Fibroblast of peridontal ligament (primary cell): ENCODE measurements around the gene ALDH1A1.
"Not testable (repeated sequence)": the region's sequence is repeated elsewhere in the genome, so short reads cannot be mapped to it uniquely, and the experiment has no call there.

Source experiments
- DNase-seq: peaks from one replicate; pipeline ENCODE4 v3.0.0-alpha.2; 2010; ENCODE audit errors: extremely low read depth

Gene ALDH1A1

DNA sequence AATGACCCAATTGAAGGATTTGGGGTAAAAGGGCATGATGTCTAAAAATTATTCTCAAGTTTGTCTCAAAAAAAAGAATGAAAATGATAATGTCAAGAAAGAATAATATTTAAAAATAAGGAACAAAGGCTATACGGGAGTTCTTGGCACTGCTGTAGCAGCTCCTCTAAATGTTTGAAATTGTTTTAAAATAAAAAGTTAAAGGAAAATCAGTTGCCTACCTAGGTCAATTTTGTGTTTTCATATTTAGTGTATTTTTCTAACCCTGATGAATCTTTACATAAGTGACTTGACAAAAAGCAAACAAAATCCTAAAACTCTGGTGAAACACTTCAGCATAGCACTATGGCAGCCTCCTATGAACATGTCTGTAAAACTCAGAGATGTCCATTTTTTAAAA lies 56.4 kb downstream of the ALDH1A1 start:
- DNase-seq, result no peak

DNA sequence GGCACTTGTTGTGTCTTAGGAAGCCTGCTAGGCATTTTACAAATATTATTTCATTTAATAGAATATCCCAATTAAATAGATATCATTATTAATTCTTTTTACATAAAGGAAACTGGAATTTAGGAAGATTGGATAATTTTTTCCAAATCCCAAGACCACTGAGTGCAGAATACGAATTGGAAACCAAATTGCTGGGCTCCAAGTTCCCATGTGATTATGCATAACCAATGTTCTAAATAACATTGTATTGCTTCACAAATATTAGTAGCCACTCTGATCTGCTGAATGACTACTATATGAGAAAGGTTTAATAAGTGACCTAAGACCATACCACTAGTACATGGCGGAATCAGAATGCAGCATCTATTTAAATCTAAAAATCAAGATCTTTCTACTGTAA lies 57.7 kb downstream of the ALDH1A1 start:
- DNase-seq, result no peak

DNA sequence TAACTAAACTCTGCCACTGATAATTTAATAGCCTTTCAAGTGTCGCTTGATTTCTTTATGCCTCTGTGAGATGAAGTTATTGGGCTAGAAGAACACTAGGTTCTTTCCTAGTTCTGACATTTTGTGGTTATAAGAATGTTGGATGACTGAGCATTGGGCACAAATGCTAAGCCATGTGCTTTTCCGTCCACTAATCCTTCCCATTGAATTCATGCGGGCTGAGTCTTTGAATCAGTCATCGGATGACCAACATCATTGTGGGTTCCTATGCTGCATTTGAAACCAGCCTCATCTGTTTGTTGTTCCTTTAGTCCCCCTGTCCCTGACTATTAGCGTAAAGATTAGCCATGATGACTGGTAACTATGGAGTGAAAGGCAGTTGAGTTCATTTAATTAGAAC lies 58.5 kb downstream of the ALDH1A1 start:
- peak; percentile 69 for DNase-seq

DNA sequence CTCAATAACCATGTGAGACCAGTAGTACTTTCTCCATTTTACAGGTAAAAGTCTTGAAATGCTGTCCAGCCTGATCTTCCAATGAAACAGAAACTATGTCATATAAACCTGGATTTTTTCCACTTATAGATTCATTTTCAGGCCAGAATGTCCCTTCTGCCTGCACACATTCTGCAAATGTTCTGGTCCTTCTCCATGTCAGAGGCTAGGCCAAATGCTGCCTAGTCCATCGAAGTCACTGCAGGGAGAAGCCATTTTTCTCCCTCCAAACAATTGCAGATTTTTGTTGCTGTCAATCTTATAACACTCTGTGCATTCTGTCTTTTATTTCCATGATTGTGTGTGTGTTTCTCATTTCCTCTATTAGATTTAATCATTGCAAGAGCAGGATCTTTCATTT lies 59.4 kb downstream of the ALDH1A1 start:
- no peak for DNase-seq

DNA sequence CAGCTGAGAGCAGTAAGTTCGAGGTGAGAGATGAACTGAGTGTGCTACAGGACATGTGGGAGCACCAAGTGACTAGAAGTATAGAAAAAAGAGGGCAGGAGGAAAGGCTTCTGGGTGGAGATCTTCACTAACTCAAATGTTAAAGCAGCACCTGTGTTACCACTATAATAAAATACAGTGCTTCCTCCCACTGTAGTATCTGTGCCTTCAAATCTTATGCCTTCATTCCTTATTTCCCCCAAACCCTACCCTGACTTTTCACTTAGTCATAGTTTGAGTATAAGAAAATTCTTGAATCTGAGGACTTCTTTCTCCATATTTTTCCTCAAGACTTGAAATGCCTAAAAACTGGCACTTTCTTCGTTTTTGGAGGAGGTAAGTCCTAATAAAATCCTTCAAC lies 61.8 kb downstream of the ALDH1A1 start:
- DNase-seq, result no peak

DNA sequence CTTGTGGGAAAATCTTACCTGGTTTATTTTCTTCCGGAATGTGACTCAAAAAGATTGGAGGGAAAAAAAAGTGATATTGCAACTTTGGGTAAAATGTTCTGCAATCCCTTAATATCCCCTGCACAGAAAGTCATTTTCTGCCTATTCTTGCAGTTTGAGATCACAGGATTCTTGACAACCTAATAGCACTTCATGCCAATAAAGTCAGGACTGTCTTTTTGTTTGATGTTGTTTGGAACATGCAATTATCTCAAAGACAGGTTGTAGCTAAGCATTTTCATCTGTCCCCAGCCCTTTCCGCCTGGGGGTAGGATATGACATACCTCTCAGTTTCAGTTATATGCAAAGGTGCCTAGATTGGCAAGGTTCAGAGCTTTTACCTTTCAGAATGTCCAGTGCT lies 63.9 kb downstream of the ALDH1A1 start:
- no peak for DNase-seq

DNA sequence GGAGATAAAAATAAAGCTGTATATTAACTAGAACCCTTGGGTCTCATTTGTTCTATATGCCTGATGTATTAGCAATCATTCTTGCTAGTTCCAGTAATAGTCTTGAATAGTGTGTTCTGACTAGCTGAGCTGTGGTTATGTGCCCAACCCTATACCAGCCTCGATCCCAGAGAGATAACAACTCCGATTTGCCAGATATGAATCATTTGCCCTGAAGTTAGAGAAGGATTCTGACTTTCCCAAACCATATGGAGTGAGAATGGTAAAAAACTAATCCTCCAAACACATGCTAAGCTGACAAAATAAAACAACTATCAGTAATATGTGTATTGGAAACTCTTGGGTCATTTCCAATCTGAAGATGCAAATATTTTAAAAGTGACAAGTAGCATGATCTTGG lies 64.8 kb downstream of the ALDH1A1 start:
- DNase-seq, result no peak

DNA sequence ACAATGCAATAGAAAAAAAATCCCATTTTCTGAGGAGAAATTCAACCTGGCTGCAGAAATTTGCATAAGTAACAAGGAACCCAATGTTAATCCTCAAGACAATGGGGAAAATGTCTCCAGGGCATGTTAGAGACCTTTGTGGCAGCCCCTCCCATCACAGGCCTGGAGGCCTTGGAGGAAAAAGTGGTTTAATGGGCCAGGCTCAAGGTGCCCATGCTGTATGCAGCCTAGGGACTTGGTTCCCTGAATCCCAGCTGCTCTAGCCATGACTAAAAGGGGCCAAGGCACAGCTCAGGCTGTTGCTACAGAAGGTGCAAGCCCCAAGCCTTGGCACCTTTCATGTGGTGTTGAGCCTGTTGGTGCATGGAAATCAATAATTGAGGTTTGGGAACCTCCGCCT lies 66.5 kb downstream of the ALDH1A1 start:
- DNase-seq, result no peak

DNA sequence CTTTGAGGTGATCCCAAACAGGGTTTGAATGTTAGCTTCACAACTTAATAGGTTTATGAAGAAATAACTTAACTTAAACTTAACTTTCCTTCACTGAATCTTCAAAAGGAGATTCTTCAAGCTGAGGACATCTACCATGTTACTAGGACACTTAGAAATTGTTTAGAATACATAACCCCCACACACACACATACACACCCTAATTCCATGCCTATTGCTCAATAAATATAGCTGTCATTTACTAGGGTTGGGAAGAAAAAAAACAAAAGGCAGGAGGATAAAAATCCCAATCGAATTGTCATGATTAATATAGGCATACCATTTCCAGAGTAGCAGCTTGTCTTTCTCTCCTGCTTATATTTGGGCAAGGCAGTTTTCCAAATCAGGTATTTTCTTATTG lies 68.3 kb downstream of the ALDH1A1 start:
- no peak for DNase-seq

DNA sequence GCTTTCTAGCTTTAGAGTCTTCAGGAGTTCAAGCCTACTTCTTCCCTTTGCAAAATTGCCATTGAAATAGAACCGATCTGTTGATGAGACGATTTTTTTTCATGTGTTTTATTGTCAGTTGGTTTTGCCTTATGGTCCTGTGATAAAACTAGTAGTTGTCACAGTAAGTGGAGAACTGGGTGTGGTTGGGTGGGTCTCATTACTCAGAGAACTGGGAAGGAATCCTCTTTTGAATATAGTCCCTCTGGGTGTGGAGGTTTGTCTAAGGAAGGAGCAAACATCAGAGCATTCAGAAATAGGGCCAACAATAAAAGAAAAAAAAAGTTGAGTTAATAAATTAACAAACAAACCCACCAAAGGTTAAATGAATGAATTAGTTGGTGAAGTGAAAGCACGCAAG lies 69.0 kb downstream of the ALDH1A1 start:
- DNase-seq, result no peak

DNA sequence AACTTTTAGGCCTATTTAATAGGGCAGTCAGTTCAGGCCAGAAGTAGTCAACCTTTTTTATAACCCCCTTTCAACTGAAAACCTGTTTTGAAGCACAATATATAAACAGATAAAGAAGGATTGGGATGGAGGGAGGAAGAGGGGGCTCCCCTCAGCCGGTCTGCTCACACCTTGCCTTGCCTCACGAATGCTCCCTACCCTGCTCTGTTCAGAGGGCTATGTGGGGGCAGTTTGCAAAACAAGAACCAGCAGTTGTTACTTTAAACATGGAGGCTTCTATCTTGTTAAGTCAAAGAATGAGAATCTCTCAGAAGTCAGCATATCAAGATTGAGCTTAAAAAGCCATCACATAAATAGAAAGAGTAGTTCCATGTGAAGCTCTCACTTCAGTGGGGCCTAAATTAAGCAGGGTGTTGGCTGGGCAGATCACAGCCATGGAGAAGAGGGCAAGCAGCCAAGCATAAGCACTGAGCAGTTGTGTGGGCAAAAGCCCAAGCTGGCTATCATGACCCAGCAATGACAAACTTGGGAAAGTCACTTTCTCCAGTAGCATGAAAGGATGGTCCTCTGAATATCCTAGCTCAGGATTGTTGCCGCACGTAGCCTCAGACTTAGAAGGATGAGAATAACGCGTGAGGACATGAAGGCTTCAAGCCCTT lies 70.6 kb downstream of the ALDH1A1 start:
- DNase-seq, result no peak

DNA sequence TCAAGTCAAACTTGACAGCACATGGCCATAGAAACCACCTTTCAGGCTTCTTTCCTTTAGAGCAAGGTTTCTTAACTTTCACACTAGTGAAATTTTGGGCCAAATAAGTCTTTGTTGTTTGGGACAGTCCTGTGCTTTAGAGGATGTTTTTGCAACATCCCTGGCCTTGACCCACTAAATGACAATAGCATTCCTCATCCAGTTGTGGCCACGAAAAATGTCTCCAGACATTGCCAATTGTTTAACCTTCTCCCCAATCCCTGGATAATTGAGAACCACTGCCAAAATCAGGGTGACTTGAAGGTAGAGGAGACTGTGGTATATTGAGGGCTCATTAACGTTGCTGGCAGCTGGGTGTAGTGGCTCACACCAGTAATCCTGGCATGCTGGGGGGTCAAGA lies 72.0 kb downstream of the ALDH1A1 start:
- DNase-seq, result no peak

DNA sequence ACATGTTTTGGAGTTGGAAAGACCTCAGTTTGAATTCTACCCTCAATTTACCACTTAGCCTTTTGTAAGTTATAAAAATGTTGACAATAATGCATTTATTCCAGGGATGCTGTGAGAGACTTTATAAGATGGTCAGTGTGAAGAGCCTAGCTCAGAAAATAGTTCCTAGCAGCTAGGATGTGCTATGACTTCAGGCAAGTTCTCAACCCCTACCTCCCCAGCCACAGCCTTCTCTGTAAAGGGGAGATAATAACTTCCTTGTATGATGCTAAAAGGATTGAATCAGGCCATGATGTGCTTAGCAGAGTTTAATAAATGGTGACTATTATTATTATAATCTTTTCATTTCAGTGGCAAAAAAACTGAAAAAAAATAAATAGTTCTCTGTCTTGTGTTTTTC lies 77.6 kb downstream of the ALDH1A1 start:
- DNase-seq, result no peak

DNA sequence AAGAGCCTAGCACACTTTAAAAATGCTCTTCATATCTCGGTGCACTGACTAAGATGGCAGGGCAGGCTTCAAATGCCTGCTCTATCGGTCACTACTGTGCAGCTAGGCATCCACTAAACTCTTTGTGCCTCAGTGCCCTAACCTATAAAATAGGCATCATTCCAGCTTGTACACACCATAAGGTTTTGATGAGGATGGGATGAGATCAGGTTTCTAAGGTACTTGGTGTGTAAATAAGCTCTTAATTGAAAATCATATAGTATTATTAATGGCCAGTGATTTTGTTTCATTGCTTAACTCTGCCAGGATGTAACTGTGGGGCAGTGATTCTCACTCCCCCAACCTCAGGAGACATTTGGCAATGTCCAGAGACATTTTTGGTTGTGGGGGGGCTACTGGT lies 78.5 kb downstream of the ALDH1A1 start:
- DNase-seq, result no peak

DNA sequence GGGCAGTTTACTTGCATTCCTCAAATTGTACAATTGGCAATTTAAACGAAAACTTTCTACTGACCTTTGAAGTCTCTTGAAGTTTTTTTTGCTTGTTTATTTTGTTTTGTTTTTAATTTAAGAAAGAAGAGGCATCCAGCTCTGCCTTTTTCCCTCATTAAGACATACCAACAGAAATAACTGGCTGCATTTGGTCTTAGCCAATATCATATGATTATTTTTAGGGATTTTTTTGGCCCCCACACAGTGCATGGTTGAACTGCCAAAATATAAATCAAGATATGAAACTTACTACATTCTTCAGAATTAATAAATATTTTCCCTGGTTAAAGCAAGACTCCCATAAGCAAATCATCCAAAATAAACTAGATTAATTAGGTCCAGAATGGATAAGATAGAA lies 79.4 kb downstream of the ALDH1A1 start:
- DNase-seq, result no peak

DNA sequence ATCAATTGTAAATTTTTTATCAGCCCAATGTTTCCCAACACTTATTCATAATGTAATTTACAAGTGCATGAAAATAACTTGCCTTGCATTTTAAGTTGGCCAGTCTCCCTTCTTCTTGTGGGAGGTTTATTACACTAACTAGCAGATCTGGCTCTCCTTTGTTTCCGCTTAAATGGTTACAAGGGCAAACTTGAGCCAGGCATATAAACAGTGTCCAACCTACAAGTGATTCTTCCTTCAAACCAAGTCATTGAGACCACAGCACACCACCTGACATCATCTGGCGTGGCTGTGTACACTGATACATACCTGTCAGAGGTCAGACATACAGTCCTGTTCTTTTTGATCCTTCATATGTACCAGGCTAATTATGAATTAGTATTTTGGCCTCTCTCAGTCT lies 80.1 kb downstream of the ALDH1A1 start:
- no peak for DNase-seq

DNA sequence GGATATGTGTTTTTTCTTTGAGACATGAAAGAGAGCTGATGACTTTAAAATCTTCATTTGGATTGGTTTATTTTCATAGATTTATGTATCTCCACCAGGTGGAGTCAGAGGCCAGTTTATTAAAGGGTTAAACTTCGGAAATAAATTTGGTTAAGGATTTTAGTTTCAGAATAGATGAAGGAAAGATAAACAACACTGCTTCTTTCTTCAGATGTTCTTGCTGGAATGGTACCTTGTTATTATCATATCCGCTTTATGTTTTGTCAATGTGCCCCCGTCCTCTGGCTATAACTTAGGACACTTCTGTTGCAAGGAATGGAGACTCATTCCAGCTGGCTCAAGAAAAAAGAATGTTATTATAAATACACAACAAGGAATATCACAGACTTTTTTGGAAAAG lies 81.2 kb downstream of the ALDH1A1 start:
- peak; percentile 67 for DNase-seq

DNA sequence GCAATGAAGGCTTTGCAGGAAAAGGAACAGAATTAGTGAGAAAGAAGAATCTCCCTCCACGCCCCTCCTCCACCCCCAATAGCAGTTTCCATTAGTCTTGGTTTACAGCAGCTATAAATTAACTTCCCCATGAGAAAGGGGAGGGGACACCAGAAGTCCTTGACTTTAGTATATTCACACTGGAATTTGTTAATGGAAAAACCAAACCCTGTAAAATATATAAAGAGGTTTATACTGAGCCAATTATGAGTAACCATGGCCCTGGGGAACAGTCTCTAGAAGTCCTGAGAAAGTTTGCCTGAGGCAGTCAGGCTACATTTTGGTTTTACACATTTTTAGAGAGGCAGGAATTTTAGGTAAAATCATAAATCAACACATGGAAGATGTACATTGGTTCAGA lies 88.5 kb downstream of the ALDH1A1 start:
- DNase-seq, result peak; percentile 31

DNA sequence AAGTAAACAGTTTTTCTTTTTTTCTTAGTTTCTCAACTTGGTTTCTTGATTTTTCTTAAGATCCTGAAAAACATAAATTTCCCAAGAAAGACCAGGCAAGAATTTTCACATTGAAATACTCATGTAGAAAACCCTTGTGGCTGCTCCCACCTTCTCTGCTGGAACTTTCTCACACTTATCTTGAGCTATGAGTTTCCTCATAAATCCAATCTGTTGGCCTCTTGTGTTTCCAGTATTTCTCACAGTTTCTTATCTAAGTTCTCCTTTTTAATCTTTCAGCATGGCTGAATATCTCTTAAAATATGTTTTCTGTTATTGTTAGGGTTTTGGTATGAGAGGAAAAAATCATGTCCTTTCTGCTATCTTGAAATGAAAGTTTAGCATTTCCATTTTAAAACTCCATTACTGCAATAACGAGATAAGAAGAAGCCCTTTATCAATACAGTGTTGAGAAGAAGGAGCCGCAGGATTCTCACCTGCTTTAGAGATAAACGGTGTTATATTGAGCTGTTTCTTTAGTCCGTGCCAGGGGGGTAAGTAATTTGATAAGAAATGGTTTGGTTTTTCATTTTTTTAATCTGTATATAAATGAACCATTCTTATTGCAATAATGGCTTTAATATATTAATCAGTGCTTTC lies 89.3 kb downstream of the ALDH1A1 start:
- DNase-seq, result no peak

DNA sequence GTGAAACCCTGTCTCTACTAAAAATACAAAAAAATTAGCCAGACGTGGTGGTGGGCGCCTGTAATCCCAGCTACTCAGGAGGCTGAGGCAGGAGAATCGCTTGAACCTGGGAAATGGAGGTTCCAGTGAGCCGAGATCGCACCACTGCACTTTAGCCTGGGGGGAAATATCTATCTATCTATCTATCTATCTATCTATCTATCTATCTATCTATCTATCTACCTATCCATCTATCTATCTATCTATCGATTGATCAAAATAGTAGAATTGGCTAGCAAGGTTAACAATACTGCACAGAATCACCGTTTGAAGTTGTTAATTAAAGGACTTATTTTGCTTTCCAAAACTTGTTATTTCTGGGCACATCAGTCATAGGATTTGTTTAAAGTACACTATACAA lies 90.1 kb downstream of the ALDH1A1 start:
- not testable (repeated sequence) for DNase-seq

DNA sequence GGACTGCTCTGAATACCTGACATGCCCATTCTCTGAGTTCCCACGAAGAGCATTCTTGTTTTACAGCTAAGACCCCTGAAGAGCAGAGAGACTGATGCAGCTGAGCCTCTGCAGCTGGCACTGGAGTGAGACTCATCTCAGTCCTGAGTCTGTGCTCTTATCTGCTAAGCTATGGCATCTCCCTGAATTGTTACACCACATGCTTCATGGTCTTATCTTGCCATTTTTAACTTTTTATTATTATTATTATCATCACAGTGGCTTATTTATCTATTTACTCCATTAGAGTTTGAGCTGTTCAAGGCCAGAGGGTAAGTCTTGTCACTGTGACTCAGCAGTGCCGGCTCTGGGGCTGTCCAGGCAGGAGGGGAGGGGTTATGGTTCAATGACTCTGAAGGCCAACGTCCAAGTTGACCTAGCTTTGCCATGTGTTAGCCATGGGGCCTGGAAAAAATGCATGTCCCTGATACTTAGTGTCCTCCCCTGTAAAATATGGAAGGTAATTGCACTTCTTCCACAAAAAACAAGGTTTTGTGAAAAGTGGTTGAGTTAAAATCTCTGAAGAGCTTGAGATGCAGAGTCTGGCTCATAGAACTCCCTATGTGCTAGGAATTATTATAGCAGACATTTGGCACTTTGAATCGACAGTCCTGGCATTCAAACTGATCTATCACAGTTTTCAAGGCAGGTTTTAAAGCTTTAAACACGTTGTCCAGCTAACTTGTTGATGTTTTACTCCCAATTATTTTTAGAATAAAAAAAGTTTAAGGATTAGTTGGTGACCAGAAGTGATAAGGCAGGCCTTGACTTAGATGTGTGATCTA lies 94.6 kb downstream of the ALDH1A1 start:
- peak; percentile 7 for DNase-seq

DNA sequence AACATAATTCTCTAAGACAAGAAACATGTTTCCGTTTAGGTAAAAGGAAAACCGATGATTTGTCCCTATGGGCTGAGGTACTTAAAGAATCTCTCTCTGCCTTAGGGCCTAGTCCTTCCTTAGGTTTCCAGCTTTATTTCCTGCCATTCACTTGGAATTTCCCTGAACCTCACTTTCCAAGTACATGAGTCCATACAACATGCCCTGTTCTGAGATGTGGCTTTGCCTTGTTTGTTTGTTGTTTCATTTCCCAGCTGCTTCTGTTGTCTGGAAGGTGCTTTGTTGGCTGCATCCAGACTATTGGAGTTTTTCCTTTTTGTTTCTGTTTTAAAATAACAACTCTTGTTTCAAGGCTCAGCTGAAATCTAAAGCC lies 95.2 kb downstream of the ALDH1A1 start:
- DNase-seq, result peak; percentile 6

DNA sequence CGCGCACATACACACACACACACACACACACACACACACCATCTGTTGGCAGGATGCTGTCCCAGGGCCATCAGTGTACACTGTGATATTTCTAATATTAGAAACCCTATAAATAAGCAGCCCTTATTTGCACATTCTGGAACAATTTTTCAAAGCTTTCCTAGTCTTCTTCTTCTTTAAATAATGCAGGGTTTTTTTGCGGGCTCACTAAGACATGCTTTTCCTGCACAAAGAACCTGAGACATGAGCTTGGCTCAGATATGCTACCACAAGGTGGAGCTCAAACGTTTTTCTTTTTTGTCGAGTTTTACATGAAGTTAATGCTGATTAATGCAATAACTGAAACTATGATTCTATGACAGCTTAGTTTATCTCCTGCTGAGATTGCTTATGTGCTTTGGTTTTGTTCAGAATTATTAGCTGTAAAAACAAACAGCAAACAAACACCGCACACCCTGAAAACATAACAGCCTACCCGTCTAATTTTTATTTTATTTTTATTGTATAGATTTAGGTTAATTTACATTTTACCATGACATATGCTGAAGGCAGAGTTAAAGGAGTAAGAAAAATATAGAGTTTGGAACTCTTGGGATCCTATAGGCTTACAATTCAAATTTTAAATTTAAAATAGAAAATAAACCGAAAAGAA lies 95.8 kb downstream of the ALDH1A1 start:
- DNase-seq, result peak; percentile 86
